BE2C (cell line): ENCODE results near the gene NFIX.

ENCODE experiments used
- DNase-seq: peaks from one replicate; pipeline ENCODE4 v3.0.0-alpha.2; 2020
- H3K27me3 ChIP-seq: fragments of 250-450 bp; sonication (Bioruptor Pico); 2 replicates; pipeline ENCODE4 v1.5.1; 2020; ENCODE audit warnings: mild to moderate bottlenecking
- H3K36me3 ChIP-seq: fragments of 250-450 bp; sonication (Bioruptor Pico); 2 replicates; pipeline ENCODE4 v1.5.1; 2020; ENCODE audit warnings: mild to moderate bottlenecking
- H3K4me1 ChIP-seq: fragments of 250-450 bp; sonication (Bioruptor Pico); 2 replicates; pipeline ENCODE4 v1.5.1; 2020
- H3K4me3 ChIP-seq: 2 replicates; pipeline ENCODE4 v1.5.1; 2011; ENCODE audit warnings: low read depth, low read length
- H3K9me3 ChIP-seq: fragments of 250-450 bp; sonication (Bioruptor Pico); 2 replicates; pipeline ENCODE4 v1.5.1; 2020
- CTCF ChIP-seq: IDR thresholded peaks from 2 replicates; pipeline ENCODE4 v1.5.1; 2012; ENCODE audit warnings: mild to moderate bottlenecking, low read depth, low read length

Gene NFIX

GRCh38 chr19:13119627-13120026, 124.4 kb downstream of the NFIX start:
- no peak for DNase-seq
- Histone ChIP-seq H3K4me1 (peaks cover 5% of the 10 kb centered on the region), H3K4me3 (peak overlapping the region; percentile 87), H3K36me3 (peaks cover 22% of the 10 kb centered on the region), H3K9me3 (no peaks in the 10 kb centered on the region), H3K27me3 (no peaks in the 10 kb centered on the region)
- TF ChIP-seq CTCF: no peak

- TF ChIP-seq CTCF: no peak
- peaks cover 5% of the 10 kb centered on the region for H3K4me1 ChIP-seq
Observed at GRCh38 chr19:13120031-13120430, 124.8 kb downstream of the NFIX start.

GRCh38 chr19:13120817-13121216, 125.5 kb downstream of the NFIX start:
- Histone ChIP-seq H3K4me1 (no peaks in the 10 kb centered on the region), H3K27me3 (no peaks in the 10 kb centered on the region), H3K9me3 (no peaks in the 10 kb centered on the region), H3K36me3 (peaks cover 19% of the 10 kb centered on the region), H3K4me3 (no peak overlapping the region)
- no peak for DNase-seq
- no peak for TF ChIP-seq CTCF

More at GRCh38 chr19:13120031-13120430, 124.8 kb downstream of the NFIX start:
- no peaks in the 10 kb centered on the region for H3K27me3 ChIP-seq
- H3K9me3 ChIP-seq: no peaks in the 10 kb centered on the region
- H3K4me3 ChIP-seq: no peak overlapping the region; the same call in 1 of the 2 replicates
- H3K36me3 ChIP-seq: peaks cover 18% of the 10 kb centered on the region
- DNase-seq: no peak

- Histone ChIP-seq H3K4me1 (no peaks in the 10 kb centered on the region), H3K4me3 (no peak overlapping the region), H3K9me3 (no peaks in the 10 kb centered on the region), H3K36me3 (peaks cover 26% of the 10 kb centered on the region), H3K27me3 (no peaks in the 10 kb centered on the region)
- no peak for DNase-seq
- TF ChIP-seq CTCF: no peak
Observed at GRCh38 chr19:13121551-13122274, 126.4 kb downstream of the NFIX start.

GRCh38 chr19:13122275-13122878, 127.1 kb downstream of the NFIX start:
- Histone ChIP-seq H3K4me3 (no peak overlapping the region), H3K36me3 (peaks cover 26% of the 10 kb centered on the region), H3K27me3 (no peaks in the 10 kb centered on the region), H3K4me1 (no peaks in the 10 kb centered on the region), H3K9me3 (no peaks in the 10 kb centered on the region)
- no peak for DNase-seq
- TF ChIP-seq CTCF: no peak
